Measurements from ENCODE around the gene UGP2. TPM values are rescaled to one million over a fixed set of nuclear protein-coding genes. Genes with fewer than 3 reads are reported as not detected.

The UGP2 gene
- polyA plus RNA-seq, 4 donors = 95.7 to 142 (median 122) TPM

- peak in 1 of 4 donors; percentile 27 for DNase-seq (ENCODE audit: low read depth in 4 of 4, low spot score in 3 of 4)
These were observed 19.6 kb downstream of the UGP2 start for GRCh38 chr2:63861220-63861822.

DNA sequence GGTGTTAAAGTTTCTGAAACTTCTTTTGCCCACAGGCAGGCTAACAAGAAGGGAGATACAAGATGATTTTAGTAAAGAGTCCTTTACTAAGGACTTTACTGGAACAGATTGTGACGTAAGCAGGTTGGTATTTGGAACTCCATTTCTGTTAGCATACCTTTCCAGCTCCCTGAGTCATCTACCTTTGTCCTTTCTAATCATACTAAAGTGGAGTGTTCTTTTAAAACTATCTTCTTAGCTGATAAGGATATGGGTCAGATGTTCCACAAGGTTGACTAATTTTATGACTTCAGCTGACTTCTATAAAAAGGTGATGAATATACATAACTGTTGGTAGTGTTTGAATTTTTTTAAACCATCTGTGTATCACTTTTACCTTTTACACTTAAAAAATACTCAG, 21.1 kb downstream of the UGP2 start:
- no peak for DNase-seq (ENCODE audit: low read depth in 4 of 4, low spot score in 3 of 4)

- no peak for DNase-seq (ENCODE audit: low read depth in 4 of 4, low spot score in 3 of 4)
These were observed 22.0 kb downstream of the UGP2 start for GRCh38 chr2:63863707-63864106.

DNA sequence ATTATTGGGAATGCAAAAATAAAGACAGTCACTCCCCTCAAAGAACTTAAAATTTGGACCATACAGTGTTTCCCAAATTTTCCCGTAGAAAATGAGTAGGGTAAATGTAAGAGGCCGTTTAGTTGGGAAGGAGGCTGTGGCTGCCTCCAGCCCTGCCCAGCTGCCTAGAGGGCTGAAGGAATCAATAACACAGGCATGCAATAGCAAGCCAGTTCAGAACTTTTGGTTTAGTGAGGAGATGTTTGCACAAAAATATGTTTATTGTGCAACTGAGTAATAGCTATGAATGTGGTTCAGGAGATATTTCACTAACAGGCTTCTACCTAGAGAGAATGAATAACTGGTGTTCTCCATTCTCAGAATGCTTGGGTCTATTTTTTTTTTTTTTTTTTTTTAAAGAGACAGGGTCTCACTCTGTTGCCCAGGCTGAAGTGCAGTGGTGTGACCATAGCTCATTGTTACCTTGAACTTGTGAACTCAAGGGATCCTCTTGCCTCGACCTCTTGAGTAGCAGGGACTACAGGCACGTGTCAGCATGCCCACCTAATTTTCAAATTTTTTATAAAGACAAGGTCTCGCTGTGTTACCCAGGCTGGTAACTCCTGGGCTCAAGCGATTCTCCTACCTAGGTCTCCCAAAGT, 23.6 kb downstream of the UGP2 start:
- DNase-seq (ENCODE audit: low read depth in 4 of 4, low spot score in 3 of 4) = no peak

DNA sequence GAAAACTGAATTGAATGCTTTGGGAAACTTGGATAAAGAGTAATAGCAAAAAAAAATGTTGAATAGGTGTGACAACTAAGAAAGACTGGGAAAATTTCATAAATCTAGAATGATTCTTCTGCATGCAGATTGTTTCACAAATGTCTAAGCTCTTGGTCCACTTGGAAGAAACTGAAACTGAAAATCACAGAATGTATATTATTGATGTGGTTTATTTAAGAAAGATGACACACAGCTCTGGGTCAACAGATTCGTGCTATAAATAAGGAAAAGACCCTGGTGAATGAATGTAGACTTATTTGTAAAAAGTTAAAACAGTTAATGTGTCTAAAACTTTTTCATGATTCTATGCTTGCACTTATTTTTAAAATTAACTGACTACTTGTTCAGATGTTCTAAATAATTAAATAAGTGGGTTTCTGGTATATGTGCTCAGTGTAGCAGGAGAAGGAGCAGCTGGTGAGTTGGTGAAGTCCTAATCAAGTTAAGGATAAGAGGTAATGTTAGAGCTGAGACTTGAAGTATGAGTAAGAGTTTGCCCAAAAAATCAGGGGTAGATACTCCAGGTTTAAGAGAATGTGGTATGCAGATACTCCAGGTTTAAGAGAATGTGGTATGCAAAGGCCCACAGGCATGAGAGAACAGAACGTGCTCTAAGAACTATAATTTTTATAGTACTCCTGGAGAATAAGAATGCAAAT, 24.5 kb downstream of the UGP2 start:
- DNase-seq (ENCODE audit: low read depth in 4 of 4, low spot score in 3 of 4) = no peak

DNA sequence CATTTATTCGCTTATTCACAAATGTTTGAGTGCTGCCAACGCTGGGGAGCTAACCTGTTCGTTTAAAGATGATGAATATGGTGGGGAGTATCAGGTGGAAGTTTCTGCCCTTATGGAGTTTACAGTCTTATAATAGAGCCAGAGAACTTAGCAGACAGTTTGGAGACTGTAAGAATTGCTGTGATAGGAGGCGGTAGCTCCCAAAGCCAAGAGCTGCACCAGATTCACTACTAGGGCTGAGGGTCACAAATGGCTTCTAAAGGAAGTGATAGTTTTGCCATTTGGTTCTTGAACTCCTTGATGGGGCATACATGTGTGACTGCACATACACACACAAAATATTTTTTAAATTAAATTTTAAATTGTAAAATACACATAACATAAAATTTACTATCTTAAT, 29.0 kb downstream of the UGP2 start:
- DNase-seq (ENCODE audit: low read depth in 4 of 4, low spot score in 3 of 4) = no peak

DNA sequence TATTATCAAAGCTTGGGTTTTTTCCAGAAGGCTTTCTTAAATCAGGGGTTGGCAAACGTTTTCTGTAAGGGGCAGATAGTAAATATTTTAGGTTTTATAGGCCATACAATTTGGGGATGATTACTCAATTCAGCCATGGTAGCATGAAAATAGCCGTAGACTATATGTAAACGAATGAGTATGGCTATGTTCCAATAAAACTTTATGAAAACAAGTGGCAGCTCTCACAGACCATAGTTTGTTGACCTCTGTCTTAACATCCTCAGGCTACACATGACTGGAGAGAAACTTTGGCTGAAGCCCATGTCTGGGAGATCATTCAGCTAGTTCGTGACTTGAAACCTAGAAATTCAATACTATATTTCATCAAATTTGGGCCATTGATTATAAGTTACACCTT, 30.2 kb downstream of the UGP2 start:
- DNase-seq (ENCODE audit: low read depth in 4 of 4, low spot score in 3 of 4) = no peak

DNA sequence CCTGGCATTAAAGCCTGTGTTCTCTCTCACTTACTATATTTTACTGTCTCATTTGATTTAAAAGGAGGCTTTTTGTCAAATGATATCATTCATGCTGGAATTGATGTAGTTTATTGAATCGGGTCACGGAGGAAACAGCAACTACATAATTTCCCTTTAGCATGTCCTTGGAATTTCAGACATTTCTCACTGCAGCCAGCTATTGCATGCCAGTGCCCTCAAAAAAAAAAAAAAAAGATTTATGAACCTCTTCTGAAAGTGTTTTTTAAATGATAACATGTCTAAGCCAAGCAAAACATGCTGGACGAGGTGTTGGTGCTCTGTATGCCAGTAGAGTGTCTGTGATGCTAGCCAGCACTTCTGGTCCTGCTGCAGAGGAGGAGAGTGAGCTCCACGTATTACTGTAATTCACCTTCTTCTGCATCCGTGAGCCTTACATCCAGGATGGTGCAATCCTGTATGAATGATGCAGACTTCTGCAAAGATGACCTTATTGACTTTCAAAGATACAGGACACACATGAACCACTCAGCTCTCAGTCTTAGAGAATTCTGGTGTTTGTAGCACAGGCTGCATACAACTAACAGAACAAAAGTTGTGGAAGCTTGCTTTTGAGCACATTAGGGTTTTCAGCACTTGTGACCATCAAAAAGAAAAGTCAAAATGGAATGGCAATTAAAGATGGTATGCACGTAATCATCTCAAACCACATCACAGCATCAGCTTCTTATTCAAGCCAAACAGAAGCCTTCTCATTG, 31.1 kb downstream of the UGP2 start:
- no peak for DNase-seq (ENCODE audit: low read depth in 4 of 4, low spot score in 3 of 4)

- no peak for DNase-seq (ENCODE audit: low read depth in 4 of 4, low spot score in 3 of 4)
These were observed 32.8 kb downstream of the UGP2 start for GRCh38 chr2:63874204-63875130.

DNA sequence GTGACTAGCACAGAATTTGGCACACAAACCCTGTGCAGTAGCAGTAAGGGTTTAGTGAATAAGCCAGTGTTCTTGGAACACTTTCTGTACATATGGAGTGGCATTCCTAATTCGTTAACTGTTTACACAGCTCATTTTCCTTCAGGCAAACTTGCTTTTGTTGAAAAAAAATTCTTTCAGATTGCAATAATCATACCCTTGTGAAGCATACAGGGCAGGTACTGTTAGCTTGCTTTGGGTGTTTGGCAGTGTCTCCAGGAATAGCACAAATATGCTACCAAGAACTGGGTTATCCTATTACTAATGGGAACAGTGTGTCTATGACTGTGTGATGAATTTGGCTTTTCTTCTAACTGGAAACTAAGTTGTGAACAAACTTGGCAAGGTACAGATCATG, 33.4 kb downstream of the UGP2 start:
- DNase-seq (ENCODE audit: low read depth in 4 of 4, low spot score in 3 of 4) = no peak

DNA sequence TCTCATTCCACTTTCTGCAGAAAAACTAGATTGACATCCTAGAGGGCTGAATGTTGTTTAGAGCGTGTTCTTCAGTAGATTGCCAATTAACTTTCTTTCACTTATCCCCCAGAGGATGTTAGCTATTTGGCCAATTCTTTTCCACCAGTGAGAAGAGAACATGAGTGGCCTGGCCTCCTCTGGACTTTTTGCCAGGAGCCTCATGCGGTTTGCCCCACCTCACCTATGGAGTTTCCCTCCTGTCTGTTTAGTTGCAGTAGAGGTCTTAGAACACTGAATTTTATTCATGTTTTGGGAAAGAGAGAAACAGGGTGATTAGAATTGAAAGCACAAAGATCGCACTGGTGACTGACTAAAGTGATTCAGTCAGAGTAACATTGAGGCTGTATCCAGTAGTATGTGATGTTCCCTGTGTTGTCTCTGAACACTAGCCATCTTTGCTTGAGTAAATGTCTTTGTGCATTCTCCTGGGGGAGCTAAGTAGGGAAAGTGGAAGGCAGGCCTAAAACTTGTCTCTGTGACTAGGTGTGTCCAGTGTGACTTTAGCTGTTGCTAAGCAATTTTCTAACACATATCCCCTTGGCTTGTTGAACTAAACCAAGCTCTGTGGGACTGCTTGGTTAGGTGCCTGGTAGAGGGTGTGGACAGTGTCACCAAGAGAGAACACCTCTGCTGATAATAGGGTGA, 34.0 kb downstream of the UGP2 start:
- DNase-seq (ENCODE audit: low read depth in 4 of 4, low spot score in 3 of 4) = no peak

DNA sequence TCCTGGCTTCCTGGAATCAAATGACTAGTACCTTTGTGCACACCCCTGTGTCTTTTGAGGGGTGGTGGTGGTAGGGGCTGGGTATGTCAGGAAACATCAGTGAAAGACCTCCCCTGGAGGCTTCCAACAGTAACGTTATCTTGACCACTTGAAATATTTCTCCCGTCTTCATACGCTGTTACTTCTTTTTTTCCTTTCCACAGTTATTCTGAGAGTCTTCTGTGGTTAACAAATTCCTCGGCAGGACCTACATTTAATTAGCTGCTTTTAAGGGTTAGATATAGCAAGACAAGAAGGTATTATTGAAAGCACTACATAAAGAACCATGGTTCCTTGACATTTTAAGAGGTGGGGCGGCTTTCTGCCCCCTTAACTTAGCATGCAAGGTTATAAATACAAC, 34.6 kb downstream of the UGP2 start:
- DNase-seq (ENCODE audit: low read depth in 4 of 4, low spot score in 3 of 4) = no peak

GRCh38 chr2:63878486-63878885, 36.8 kb downstream of the UGP2 start:
- no peak for DNase-seq (ENCODE audit: low read depth in 4 of 4, low spot score in 3 of 4)

GRCh38 chr2:63879876-63880433, 38.3 kb downstream of the UGP2 start:
- DNase-seq (ENCODE audit: low read depth in 4 of 4, low spot score in 3 of 4) = no peak

DNA sequence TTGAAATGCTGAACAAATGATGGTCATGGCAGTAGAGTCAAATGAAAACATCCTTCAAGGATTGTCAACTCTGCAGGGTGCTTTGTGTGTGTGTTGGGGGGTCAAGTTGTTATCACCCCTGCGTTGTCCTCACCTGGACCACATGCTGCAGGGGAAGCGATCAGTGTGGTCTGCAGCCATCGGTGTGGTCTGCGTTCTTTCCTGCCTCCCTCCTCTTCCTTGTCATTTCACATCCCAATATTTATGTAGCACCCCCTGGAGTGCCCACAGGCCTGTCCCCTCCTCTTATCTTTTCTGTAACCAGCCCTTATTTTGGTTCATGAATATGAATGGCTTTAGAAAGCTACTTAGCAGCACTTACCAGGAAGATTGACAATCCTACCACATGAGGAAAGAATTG, 38.9 kb downstream of the UGP2 start:
- DNase-seq (ENCODE audit: low read depth in 4 of 4, low spot score in 3 of 4) = no peak

DNA sequence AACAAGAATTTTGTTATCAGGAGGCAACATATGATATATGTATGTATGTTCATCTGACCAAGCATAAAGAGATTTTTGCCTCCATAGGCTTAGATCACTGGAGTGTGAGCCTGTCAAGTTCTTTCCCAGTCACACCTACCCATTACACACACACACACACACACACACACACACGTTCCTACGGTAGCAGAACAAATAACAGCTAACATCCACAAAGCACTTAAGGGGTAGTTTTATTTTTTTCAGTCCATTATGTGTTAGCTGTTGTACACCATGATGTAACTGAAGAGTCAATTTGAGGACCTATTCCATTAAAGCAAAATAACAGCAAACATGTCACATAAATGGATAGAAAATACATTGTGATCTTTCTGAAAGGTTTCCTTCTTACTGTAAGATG, 39.5 kb downstream of the UGP2 start:
- no peak for DNase-seq (ENCODE audit: low read depth in 4 of 4, low spot score in 3 of 4)

DNA sequence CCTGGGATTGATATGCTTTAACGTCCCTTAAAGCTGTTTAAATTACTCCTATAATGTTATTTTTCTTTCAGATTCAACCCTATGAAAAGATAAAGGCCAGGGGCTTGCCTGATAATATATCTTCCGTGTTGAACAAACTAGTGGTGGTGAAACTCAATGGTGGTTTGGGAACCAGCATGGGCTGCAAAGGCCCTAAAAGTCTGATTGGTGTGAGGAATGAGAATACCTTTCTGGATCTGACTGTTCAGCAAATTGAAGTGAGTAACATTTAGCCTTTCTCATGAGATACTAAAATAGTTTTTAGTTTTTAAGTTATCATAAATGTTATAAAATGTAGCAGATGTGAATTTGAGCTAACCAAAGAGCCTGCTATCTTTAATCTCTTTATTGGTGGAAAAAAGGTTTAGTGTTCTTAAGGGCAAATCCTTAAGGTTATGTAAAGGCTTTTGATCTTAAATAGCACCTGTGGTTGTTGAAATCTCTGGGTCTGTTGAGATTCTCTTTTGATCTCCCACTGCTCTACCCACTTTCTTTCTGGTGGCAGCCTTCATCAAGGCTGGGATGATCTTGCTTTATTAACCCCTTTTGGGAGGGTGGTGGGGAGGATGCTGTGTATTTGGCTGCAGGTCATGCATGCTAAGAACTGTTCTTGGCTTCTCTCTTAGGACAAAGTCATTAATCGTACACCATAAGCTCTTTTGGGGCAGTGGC, 40.9 kb downstream of the UGP2 start:
- DNase-seq (ENCODE audit: low read depth in 4 of 4, low spot score in 3 of 4) = no peak

DNA sequence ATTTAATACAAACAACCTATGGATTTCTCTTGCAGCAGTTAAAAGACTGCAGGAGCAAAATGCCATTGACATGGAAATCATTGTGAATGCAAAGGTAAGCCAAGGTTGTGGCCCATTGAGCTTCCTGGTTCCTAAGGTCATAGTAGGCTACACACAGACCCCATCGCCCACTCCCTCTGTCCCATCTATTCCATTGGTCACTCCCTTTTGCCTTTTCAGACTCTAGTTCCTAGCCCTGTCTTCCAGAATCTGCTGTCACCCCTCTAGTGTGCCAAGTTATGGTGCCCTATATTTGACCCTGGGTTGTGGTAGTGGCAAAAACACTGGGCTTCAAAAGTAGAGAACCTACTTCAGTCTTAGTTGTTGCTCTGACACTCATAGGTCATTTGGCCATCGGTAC, 44.7 kb downstream of the UGP2 start:
- no peak for DNase-seq (ENCODE audit: low read depth in 4 of 4, low spot score in 3 of 4)

DNA sequence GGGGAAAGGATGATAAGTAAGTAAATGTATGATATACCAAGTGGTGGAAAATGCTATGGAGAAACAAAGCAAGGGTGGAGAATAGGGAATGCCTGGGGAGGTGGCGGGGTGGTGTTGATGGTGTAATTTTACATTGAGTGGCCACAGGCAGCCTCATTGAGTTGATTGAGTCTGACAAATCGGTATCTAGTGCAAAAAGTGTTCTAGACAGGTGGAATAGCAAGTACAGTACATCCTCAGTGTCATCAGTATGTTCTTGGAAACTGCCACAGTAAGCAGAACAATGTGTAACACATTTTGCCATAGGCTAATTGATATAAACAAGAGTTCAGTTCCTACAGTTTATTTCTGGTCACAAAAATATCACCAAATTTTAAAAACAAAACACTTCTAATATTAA, 46.4 kb downstream of the UGP2 start:
- DNase-seq (ENCODE audit: low read depth in 4 of 4, low spot score in 3 of 4) = no peak

Measured in left renal pelvis (tissue), 4 donors.